ENCODE data around the gene METRNL. TPM values are rescaled to one million over a fixed set of nuclear protein-coding genes. Genes with fewer than 3 reads are reported as not detected.

Gene METRNL
- total and polyA plus RNA-seq, 12 donors: 39.0 to 134 (median 70.9) TPM

DNA sequence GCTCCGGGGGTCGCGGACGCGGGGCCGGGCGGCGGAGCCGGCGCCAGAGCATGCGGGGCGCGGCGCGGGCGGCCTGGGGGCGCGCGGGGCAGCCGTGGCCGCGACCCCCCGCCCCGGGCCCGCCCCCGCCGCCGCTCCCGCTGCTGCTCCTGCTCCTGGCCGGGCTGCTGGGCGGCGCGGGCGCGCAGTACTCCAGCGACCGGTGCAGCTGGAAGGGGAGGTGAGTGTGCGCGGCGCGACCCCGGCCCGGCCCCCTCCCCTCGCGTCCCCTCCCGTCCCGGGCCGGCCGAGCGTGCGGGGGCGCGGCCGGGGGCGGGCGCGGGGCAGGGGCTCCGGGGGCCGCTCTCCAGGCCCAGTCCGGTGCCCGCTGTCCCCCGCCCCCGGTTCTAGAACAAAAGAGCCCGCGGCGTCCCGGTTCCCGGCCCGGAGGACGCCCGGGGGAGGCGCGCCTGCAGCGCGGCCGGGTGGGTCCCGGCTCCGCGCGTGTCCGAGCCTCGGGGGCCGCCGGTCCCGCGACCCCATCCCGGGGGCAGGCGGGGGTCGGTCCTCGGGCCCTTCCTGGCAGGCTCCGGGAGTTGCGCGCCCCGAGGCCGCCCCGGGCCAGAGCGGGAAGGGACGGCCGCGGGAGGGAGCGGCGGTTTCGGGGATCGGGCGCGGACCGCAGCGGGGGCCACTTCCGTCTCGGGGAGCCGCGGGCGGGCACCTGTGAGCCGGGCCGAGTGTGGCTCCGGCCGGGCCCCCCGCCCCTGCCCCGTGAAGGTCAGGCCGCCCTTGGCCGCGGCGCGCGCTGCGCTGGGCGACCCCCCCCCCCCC lies 563 bp downstream of the METRNL start:
- Histone ChIP-seq H3K4me3 (peak overlapping the region; percentile 53 to 96 (median 70)), H3K27ac (peak overlapping the region; percentile 73 to 97 (median 86)), H3K4me1 (peaks cover 17 to 57% (median 44%) of the 10 kb centered on the region in 9 donors), H3K36me3 (peaks cover 0 to 25% (median 0%) of the 10 kb centered on the region in 9 donors), H3K27me3 (peaks cover 0 to 28% (median 0%) of the 10 kb centered on the region in 7 donors), H3K9me3 (no peaks in the 10 kb centered on the region)
- TF ChIP-seq, protein P1, sequence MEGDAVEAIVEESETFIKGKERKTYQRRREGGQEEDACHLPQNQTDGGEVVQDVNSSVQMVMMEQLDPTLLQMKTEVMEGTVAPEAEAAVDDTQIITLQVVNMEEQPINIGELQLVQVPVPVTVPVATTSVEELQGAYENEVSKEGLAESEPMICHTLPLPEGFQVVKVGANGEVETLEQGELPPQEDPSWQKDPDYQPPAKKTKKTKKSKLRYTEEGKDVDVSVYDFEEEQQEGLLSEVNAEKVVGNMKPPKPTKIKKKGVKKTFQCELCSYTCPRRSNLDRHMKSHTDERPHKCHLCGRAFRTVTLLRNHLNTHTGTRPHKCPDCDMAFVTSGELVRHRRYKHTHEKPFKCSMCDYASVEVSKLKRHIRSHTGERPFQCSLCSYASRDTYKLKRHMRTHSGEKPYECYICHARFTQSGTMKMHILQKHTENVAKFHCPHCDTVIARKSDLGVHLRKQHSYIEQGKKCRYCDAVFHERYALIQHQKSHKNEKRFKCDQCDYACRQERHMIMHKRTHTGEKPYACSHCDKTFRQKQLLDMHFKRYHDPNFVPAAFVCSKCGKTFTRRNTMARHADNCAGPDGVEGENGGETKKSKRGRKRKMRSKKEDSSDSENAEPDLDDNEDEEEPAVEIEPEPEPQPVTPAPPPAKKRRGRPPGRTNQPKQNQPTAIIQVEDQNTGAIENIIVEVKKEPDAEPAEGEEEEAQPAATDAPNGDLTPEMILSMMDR (IDR thresholded peaks at IDR 0.05): no peak
- DNase-seq (no peak), ATAC-seq (peak in 2 of 8 donors; percentile 2)
- 1% methylated on average over 66 to 120 of the region's 127 CpGs for WGBS, 2 donors
- intact Hi-C loops (cut with DNase I): loop anchor here in 3 of 10 donors (2.0 to 5.0 kb wide), 3 partner anchors 23 to 37 kb away; no protein-coding TSS in a partner anchor

DNA sequence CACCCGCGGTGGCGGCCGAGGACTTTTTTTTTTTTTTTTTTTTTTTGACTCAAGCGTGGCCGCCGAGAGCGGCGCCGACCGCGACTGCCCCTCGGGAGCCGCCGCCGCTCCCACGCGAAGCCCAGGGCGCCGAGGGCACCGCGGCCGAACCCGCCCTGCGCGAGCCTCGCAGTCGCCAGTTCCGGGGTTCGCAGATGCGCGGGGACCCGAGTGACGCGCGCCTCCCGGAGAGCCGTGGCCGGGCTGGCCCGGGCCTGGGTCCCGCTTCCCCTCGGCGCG lies 1.1 kb downstream of the METRNL start:
- DNase-seq (no peak), ATAC-seq (peak in 2 of 8 donors; percentile 10 to 15)
- TF ChIP-seq, protein P1 (IDR thresholded peaks at IDR 0.05): no peak
- intact Hi-C loops (cut with DNase I): loop anchor here in 2 of 10 donors (2.0 to 5.0 kb wide), 2 partner anchors 30 to 37 kb away; no protein-coding TSS in a partner anchor
- peaks cover 0 to 28% (median 0%) of the 10 kb centered on the region in 7 donors for H3K27me3 ChIP-seq
- peak overlapping the region; percentile 53 to 96 (median 70) for H3K4me3 ChIP-seq
- no peaks in the 10 kb centered on the region for H3K9me3 ChIP-seq
- peaks cover 17 to 60% (median 45%) of the 10 kb centered on the region in 9 donors for H3K4me1 ChIP-seq
- WGBS, 2 donors: 0% methylated on average over 30 to 39 of the region's 44 CpGs
- H3K36me3 ChIP-seq: peaks cover 0 to 31% (median 0%) of the 10 kb centered on the region in 9 donors
- peak overlapping the region; percentile 73 to 97 (median 86) for H3K27ac ChIP-seq

DNA sequence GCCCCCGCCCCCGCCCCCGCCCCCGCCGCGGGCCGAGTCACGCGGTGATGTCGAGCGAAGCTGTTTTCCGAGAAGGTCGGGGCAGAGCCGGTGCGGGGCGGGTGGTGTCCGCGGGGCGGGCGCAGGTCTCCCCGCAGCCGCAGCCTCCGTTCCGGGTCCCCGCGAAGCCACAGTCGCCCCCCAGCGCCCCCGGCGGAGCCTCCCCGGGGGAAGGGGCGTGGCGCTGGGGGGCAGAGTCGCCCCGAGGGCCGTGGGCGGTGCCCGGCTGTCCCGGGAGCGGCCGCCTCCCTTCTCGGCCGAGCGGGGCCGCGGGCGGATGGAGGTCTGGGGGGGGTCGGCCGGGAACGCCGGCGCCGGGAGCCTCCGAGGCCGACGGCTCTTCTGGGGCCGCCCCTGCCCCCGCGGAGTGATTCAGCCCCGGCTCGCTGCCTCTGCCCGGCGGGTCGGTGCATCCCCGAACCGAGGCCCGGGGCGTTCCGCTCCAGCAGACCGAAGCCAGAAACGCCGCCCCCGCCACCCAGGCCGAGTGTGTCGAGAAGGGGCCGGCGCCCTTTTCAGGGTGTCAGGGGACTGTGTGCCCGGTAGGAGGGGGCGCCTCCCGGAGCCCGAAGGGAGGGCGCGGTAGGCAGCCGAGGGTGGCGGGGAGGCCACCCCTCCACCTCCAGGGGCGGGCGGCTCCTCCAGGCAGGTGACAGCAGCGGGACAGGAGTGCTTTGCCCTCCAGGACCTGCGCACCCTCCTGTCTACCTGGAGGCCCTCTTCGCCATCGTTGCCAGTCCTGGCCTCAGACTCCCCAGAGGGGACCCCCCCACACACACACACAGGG lies 1.7 kb downstream of the METRNL start:
- intact Hi-C loops (cut with DNase I): loop anchor here in 2 of 10 donors (2.0 to 5.0 kb wide), 2 partner anchors 30 to 36 kb away; no protein-coding TSS in a partner anchor
- peaks cover 17 to 65% (median 50%) of the 10 kb centered on the region in 9 donors for H3K4me1 ChIP-seq
- DNase-seq: no peak
- H3K27ac ChIP-seq: peak overlapping the region; percentile 73 to 97 (median 86)
- TF ChIP-seq, protein P1 (IDR thresholded peaks at IDR 0.05): no peak
- 6 to 7% methylated on average over 51 to 91 of the region's 91 CpGs for WGBS, 2 donors
- no peaks in the 10 kb centered on the region for H3K9me3 ChIP-seq
- peak overlapping the region; percentile 53 to 96 (median 70) for H3K4me3 ChIP-seq
- ATAC-seq: peak; percentile 1 to 35 (median 19)
- H3K27me3 ChIP-seq: peaks cover 0 to 28% (median 0%) of the 10 kb centered on the region in 7 donors
- H3K36me3 ChIP-seq: peaks cover 0 to 36% (median 0%) of the 10 kb centered on the region in 9 donors

All from heart right ventricle (tissue), 16 donors.